NB4 (cell line): ENCODE results near the gene S100A3.

Experiments
- CTCF ChIP-seq: IDR thresholded peaks from one replicate; pipeline ENCODE4 v1.5.1; 2012; ENCODE audit warnings: low read depth, low read length
- MYC ChIP-seq: IDR thresholded peaks from 2 replicates; pipeline ENCODE4 v1.6.1; 2011; ENCODE audit warnings: low read depth, low read length
- POLR2A ChIP-seq: IDR thresholded peaks from 2 replicates; pipeline ENCODE4 v1.6.1; 2011; ENCODE audit warnings: mild to moderate bottlenecking; ENCODE audit not compliant: insufficient read length; ENCODE audit errors: extremely low read depth
- TF ChIP-seq, protein P1 (sequence below): IDR thresholded peaks from 2 replicates; pipeline ENCODE4 v1.6.1; 2011; ENCODE audit warnings: low read depth, low read length

GRCh38 chr1:153534925-153535241 is 14.2 kb downstream of the S100A3 start:
- TF ChIP-seq CTCF (no peak), POLR2A (no peak), MYC (no peak)
- TF ChIP-seq, protein P1, sequence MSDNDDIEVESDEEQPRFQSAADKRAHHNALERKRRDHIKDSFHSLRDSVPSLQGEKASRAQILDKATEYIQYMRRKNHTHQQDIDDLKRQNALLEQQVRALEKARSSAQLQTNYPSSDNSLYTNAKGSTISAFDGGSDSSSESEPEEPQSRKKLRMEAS = no peak
